IPS DF 19.7 (cell line): ENCODE measurements around the gene FKBP1B.
"Not testable (repeated sequence)": the region's sequence is repeated elsewhere in the genome, so short reads cannot be mapped to it uniquely, and the experiment has no call there.

Source experiments
- DNase-seq: peaks from one replicate; pipeline ENCODE4 v3.0.0-alpha.2; 2013; ENCODE audit warnings: low read depth, low spot score

The FKBP1B gene

DNA sequence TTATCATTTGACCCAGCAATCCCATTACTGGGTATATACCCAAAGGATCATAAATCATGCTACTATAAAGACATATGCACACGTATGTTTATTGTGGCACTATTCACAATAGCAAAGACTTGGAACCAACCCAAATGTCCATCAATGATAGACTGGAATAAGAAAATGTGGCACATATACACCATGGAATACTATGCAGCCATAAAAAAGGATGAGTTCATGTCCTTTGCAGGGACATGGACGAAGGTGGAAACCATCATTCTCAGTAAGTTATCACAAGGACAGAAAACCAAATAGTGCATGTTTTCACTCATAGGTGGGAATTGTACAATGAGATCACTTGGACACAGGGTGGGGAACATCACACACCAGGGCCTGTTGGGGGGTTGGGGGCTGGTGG is 51.2 kb downstream of the FKBP1B start:
- not testable (repeated sequence) for DNase-seq

DNA sequence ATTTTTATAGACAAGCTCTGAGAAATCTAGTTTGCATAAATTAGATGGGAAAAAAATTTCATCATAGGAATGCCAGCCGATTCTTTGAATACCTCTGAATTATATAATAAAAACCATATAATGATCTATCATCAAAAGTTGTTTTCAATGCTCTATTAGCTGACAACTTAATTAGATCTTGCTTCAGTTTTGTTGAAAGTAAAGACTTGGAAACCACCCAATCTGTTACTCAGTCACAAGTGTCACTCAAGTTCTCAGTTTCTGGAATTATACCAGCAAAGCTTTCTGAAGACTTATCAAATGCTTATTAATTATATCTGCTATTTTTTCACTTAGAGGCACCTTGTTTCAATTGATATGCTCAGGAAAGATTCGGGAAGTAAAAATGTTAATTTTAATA is 52.5 kb downstream of the FKBP1B start:
- no peak for DNase-seq

DNA sequence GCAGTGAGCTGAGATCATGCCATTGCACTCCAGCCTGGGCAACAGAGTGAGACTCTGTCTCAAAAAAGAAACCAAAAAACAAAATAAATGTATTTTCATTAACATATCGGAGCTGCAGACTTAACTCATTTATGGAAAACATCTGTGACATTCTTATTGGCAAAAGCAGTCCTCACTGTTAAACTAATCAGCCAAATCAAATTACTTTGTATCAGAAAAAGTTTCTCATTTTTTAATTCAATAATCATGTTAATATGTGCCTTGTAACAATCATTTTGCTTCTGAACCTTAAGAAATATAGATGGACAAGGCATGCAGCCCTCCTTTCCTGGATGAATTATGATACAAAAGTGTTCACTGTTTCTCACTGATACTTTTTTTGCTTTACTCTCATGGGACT is 53.1 kb downstream of the FKBP1B start:
- no peak for DNase-seq

DNA sequence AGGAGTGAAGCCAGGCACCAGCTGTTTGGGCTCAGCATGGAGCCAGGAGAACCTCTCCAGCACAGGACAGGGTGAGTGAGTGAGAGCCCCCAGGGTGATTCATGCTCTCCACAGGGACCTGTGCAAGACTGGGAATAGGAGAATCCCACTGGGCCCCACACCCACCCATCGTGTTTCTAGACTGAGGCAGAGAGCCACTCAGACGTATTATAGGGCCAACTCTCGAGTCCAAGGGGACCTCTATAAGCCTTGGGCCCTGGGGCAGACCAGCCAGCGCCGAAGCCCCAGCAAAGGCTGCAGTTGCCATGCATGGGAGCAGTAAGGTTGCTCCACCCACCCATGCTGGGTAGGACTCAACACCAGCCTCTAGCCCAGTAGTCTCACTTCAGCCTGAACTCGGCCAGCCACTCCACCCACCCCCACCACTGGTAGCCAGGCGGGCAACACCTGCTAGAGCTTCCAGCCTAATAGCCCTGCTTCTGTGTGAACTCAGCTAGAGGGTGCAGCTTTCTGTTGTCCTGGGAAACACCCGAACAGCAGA is 54.6 kb downstream of the FKBP1B start:
- DNase-seq: no peak

DNA sequence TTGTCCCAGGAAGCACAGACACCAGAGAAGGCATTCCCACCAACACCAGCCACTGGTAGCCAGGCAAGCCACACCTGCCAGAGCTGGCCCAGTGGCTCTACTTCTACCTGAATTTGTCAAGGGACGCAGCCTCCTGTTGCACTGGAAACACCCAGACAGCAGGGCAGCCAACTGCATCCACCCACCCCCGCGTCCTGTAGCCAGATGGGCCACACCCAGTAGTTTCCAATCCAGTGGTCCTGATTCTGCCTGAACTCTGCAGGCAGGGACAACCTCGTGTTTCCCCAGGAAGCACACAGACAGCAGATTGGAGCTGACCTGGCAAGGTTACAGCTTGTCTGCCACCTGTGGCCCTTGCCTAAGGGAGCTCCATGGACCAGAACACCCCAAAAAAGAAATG is 55.4 kb downstream of the FKBP1B start:
- no peak for DNase-seq

DNA sequence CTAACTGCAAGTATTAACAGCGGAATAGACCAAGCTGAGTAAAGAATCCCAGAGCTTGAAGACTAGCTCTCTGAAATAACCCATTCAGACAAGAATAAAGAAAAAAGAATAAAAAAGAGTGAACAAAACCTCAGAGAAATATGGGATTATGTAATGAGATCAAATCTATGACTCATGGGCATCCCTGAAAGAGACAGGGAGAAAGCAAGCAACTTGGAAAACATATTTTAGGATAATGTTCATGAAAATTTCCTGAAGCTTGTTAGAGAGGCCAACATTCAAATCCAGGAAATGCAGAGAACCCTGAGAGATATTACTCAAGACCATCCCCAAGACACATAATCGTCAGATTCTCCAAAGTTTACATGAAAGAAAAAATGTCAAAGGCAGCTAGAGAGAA is 56.3 kb downstream of the FKBP1B start:
- DNase-seq: no peak

DNA sequence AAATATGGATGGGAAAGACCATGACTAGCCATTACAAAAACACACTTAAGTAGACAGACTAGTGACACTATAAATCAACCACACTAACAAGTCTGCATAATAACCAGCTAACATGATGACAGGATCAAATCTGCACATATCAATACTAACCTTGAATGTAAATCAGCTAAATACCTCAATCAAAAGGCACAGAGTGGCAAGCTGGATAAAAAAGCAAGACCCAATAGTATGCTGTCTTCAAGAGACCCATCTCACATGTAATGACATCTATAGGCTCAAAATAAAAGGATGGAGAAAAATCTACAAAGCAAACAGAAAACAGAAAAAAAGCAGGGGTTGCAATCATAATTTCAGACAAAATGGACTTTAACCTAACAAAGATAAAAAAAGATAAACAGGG is 57.2 kb downstream of the FKBP1B start:
- DNase-seq: no peak

DNA sequence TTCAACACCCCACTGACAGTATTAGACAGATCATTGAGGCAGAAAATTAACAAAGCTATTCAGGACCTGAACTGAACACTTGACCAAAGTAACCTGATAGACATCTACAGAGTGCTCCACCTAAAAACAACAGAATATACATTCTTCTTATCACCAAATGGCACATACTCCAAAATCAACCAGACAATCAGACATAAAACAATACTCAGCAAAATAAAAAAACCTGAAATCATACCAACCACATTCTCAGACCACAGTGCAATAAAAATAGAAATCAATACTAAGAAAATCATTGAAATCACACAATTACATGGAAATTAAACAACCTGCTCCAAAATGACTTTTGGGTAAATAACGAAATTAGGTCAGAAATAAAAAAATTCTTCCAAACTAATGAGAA is 57.8 kb downstream of the FKBP1B start:
- no peak for DNase-seq

DNA sequence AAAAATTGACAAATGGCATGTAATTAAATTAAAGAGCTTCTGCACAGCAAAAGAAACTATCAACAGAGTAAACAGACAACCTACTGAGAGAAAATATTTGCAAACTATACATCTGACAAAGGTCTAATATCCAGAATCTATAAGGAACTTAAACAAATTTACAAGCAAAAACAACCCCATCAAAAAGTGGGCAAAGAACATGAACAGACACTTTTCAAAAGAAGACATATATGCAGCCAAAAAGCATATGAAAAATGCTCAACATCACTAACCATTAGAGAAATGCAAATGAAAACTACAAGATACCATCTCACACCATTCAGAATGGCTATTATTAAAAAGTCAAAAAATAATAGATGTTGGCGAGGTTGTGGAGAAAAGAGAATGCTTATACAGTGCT is 59.9 kb downstream of the FKBP1B start:
- not testable (repeated sequence) for DNase-seq

DNA sequence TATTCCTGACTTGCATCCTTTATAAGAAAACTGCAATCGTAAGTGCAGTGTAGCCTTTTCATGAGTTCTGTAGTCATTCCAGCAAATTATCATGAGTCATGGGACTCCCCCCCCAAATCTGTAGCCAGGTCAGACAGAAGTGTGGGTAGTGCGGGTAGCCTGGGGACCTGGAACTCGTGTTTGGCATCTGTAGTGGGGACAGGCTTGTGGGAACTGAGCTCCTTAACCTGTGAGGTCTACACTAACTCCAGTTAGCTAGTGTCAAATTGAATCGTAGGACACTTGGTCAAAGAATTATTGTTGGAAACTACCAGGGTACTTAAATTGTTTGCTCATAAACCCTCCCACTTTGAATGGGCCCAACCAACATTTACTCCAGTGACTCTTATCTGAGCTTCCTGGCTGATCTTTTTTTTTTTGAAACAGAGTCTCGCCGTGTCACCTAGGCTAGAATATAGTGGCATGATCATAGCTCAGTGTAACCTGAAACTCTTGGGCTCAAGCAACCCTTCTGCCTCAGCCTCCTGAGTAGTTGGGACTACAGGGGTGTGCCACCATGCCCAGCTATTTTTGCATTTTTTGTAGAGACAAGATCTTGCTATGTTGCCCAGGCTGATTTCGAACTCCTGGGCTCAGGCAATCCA is 61.2 kb downstream of the FKBP1B start:
- DNase-seq: no peak

DNA sequence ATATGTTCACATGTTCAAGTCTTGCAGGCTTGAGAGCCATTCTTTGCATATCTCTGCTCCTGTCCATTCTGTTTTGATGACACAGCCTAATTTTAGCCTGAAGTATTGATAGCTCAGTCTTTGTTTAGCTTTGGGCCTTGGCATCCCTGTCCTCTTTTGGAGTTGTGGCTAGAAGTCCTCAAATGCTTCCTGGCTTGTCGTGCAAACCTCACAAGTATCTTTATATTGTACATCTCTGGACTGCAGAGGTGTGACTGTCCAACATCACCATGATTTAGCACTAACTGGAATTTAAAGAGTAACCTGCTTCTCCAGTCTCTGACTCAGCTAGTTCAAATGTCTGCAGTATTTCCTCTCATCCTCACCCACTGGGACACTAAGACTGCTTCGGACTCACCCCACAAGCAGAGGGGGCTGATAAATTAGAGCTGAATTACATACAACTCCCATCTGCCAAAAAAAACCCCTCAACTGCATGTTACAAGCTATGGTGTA is 61.9 kb downstream of the FKBP1B start:
- DNase-seq: no peak
